Right ventricle myocardium inferior (tissue), 1 donor: ENCODE measurements around the gene TSHZ2. TPM values are rescaled to one million over a fixed set of nuclear protein-coding genes. Genes with fewer than 3 reads are reported as not detected.

Experiments
- ATAC-seq: fragments of 200-7000 bp; cut with Tn5 transposase; one replicate; pipeline ENCODE4 v1.9.1; 2020; ENCODE audit warnings: mild to moderate bottlenecking, moderate library complexity
- DNase-seq: peaks from one replicate; pipeline ENCODE4 v3.0.0; 2021; ENCODE audit errors: missing footprints
- intact Hi-C: fragments of 100-400 bp; cut with DNase I; formaldehyde crosslinking; loops from one replicate; pipeline ENCODE4 v1.11.0; 2022
- total RNA-seq: library from RNA; stranded (reverse); fragmentation: NEBNext Ultra II Directional; extraction: Animal tissue kit (Norgen Biotek cat#: 25700); gene quantifications from one replicate; pipeline ENCODE4 v1.2.1, GENCODE V29; 2021
- donor health status: DM: no; HTN: yes; CAD: no; lungs with severe emphysema.

Gene TSHZ2
- total RNA-seq, 1 donor from 2014 or later = 4.2 TPM

- intact Hi-C loops = no loop called here
- DNase-seq (no peak), ATAC-seq (no peak)
Measured at GRCh38 chr20:53194306-53195290, 222.4 kb downstream of the TSHZ2 start.

DNA sequence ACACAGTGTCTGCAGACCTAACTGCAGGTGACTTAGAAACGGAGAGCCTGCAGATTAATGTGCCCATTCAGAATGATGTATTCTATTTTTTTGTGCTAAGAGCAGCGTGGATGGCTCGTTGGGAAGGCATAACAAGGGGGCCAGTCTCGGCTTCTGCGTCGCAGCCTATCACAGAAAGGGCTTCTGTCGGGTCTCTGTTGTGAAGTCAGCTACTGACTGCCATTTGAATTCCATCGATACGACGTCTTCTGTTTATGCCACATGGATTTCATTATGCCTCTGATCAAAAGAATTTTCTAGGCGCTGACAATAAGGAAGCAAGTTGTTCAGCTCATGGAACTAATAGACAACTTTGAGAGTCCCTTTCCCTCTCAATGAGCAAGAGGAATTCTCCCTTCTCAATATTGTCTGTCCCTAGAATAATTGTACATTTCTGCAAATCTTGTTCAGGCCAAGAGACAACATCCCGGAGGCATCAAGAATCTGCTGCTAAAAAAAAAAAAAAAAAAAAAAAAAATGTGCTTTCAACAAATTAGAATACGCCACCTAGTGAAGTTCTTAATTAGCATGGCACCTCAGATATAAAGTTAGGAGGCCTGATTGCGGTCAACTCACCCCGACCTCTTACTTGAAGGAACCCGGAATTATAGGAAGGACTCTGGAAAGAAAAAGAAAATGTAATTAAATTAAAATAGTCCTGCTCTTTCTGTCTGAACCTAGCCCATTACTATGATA, 223.9 kb downstream of the TSHZ2 start:
- no peak for DNase-seq
- ATAC-seq = no peak
- intact Hi-C loops = no loop called here

GRCh38 chr20:53201588-53201987, 229.4 kb downstream of the TSHZ2 start:
- DNase-seq = no peak
- intact Hi-C loops = no loop called here
- no peak for ATAC-seq

DNA sequence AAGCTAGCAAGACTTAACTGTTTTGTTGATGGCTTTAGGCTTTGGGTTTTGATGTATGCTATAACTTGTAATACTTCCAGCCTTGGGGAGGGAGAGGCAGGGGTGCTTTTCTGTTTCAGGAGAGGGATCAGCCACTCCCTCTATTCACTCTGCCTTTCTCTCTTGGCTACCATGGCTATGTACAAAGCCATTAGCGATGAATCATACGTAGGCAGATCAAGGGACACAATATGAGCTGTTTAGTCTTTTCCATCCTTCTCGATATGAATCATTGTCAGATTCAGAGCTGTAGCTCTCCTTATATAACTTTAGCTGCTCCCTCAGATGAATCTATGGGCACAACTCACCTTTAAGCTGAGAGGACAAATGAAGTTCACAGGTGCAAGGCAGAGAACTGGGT, 230.6 kb downstream of the TSHZ2 start:
- DNase-seq (no peak), ATAC-seq (no peak)
- intact Hi-C loops = no loop called here

- ATAC-seq (no peak), DNase-seq (no peak)
- intact Hi-C loops = no loop called here
Measured at GRCh38 chr20:53205046-53205445, 232.9 kb downstream of the TSHZ2 start.

DNA sequence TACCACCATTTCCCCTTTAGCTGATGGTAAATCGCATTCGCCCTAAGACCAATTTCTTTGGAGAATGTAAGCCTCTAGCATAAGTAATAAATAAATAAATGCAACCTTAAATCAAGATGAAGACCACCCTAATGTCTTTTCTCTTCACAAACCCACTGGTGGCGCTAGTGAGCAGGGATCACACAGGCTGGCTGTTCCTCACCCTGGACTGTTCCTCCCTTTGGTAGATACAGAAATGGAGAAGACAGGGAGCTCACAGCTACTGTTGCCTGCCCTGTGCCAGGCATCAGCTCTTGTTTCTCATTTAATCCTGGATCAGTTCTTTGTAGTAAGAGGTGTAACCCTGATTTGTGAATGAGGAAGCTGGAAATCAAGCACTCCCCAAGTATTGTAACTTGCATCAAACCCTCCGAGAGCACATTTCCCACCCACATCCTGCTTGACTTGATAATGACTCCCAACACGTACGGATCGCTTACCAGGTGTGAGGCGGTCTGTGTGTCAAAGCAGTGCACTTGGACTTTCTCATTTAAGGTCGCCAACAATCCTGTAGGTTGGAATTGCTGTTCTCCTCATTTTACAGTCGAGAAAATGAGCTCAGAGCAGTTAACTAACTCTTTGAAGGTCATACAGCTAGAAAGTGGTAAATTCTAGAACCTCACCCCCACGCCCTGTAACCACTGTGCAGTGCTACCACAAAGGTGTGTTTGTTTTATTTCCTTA, 236.1 kb downstream of the TSHZ2 start:
- no peak for DNase-seq
- intact Hi-C loops = no loop called here

GRCh38 chr20:53210041-53210440, 237.9 kb downstream of the TSHZ2 start:
- ATAC-seq (no peak), DNase-seq (no peak)
- intact Hi-C loops = loop anchor here (10.0 kb wide), 1 partner anchor 895 kb away; no protein-coding TSS in a partner anchor

More for the DNA sequence above, 236.1 kb downstream of the TSHZ2 start:
- no peak for ATAC-seq

- intact Hi-C loops = loop anchor here (10.0 kb wide), 1 partner anchor 896 kb away; no protein-coding TSS in a partner anchor
- ATAC-seq (no peak), DNase-seq (no peak)
Measured at GRCh38 chr20:53210931-53211330, 238.8 kb downstream of the TSHZ2 start.

- intact Hi-C loops = loop anchor here (10.0 kb wide), 1 partner anchor 897 kb away; no protein-coding TSS in a partner anchor
- no peak for DNase-seq
- no peak for ATAC-seq
Measured at GRCh38 chr20:53212018-53212417, 239.9 kb downstream of the TSHZ2 start.

GRCh38 chr20:53214392-53214791, 242.2 kb downstream of the TSHZ2 start:
- DNase-seq = no peak
- intact Hi-C loops = loop anchor here (10.0 kb wide), 1 partner anchor 900 kb away; no protein-coding TSS in a partner anchor
- ATAC-seq = no peak

DNA sequence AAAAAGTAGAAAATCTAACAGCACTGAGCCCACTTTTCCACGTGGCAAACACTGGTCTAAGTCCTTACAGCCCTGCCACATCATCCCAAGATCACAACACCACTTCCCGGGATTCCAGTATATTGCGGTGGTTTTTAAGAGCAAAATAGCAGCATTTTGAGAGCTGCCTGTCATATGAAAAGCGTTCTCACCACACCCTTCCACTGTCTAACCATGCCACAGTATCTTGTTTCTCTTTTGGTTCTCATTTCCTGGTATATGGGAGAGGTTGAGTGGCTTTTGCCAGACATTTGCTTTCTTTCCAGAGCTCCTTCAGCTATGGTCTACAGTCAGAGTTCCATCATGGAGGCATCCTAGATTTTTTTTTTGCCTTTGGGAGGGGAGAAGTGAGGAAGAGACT, 243.0 kb downstream of the TSHZ2 start:
- intact Hi-C loops = loop anchor here (10.0 kb wide), 1 partner anchor 900 kb away; no protein-coding TSS in a partner anchor
- ATAC-seq (no peak), DNase-seq (no peak)

- intact Hi-C loops = loop anchor here (10.0 kb wide), 1 partner anchor 902 kb away; no protein-coding TSS in a partner anchor
- DNase-seq = no peak
- ATAC-seq = no peak
Measured at GRCh38 chr20:53216478-53216855, 244.3 kb downstream of the TSHZ2 start.

GRCh38 chr20:53216856-53217576, 244.9 kb downstream of the TSHZ2 start:
- intact Hi-C loops = loop anchor here (10.0 kb wide), 1 partner anchor 902 kb away; no protein-coding TSS in a partner anchor
- ATAC-seq = peak; percentile 72
- peak; percentile 90 for DNase-seq

GRCh38 chr20:53220482-53221307, 248.5 kb downstream of the TSHZ2 start:
- intact Hi-C loops = no loop called here
- DNase-seq (no peak), ATAC-seq (no peak)

- ATAC-seq (no peak), DNase-seq (no peak)
- intact Hi-C loops = no loop called here
Measured at GRCh38 chr20:53221731-53222130, 249.6 kb downstream of the TSHZ2 start.

DNA sequence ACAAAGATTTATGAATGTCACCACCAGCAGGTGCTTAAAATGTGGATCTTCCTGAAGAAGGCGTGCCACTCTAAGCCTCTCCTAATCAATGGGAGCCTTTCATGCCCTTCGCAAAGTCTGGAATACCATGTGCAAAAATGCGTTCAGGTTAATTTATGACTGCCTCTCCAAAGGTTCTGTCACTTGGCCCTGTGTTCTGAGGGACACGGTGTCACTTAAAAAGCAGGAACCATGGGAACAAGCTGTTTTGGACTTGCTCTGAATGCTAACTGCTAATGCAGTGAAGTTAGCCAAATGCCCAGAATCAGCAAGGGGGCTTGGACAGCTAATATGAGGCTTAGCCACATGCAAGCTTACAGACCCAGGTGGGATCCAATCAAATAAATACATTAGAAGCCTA, 250.3 kb downstream of the TSHZ2 start:
- intact Hi-C loops = no loop called here
- no peak for ATAC-seq
- DNase-seq = no peak

DNA sequence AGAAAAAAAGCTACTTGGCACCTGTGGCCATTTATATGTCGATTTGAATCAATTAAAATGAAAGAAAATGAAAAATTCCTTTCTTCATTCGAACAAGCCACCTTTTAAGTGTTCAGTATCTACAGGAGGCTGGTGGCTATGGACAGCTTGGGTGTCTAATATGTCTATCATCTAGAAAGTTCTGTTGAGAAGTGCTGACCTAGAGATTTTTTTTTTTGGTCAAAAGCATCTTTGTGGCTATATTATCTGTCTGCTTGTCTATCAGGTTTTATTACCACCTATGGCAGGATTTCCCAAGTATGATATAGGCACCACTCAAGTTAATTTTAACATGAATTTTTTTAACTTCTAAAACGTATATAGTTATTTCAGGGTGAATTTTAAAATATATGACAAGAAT, 250.8 kb downstream of the TSHZ2 start:
- intact Hi-C loops = no loop called here
- ATAC-seq (no peak), DNase-seq (no peak)
